NCI-H2196 (cell line): Measurements from ENCODE around the gene NOP53.
A peak's percentile ranks its signal among the peaks of the same experiment; 100 is the strongest.
"Not testable (repeated sequence)": the region's sequence is repeated elsewhere in the genome, so short reads cannot be mapped to it uniquely, and the experiment has no call there.

Source experiments
- DNase-seq: peaks from one replicate; lab custom pipeline; 2025; ENCODE audit not compliant: unreplicated experiment; lab: John Stamatoyannopoulos, UW

NOP53 gene

DNA sequence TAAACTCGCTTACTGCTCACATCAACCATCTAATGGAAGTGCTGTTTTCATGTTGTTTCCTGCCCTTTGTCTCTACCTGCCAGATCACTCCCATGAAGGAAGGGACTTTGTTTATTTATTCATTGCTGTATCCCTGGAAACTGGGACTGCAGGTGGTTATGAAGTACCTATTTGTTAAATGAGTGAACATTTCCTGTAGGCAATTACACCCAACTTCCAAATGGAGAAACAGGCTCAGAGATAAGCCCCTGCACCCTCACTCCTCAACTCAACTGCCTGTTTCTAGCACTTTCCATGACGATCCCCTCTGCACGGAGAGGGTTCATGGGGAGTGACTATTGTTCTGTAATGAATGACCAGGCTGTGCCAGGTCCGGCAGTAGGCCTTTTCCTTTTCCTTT, 31.2 kb downstream of the NOP53 start:
- peak; percentile 89 for DNase-seq

DNA sequence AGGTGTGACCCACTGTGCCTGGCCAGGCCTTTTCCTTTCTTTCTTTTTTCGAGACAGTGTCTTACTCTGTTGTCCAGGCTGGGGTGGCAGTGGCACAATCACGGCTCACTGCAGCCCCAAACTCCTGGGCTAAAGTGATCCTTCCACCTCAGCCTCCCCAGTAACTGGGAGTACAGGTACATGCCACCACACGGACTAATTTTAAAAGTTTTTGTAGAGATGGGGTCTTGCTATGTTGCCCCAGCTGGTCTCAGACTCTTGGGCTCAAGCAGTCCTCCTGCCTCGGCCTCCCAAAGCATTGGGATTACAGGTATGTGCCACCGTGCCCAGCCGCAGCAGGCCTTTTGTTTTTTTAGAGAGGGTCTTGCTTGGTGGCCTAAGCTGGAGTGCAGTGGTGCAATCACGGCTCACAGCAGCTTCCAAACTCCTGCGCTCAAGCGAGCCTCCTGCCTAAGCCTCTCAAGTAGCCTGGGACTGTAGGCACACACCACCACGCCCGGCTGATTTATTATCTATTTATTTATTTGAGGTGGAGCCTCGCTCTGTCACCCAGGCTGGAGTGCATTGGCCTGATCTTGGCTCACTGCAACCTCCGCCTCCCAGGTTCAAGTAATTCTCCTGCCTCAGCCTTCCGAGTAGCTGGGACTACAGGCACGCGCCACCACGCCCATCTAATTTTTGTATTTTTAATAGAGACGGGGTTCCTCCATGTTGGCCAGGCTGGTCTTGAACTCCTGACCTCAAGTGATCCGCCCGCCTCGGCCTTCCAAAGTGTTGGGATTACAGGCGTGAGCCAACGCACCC, 32.1 kb downstream of the NOP53 start:
- DNase-seq = not testable (repeated sequence)

DNA sequence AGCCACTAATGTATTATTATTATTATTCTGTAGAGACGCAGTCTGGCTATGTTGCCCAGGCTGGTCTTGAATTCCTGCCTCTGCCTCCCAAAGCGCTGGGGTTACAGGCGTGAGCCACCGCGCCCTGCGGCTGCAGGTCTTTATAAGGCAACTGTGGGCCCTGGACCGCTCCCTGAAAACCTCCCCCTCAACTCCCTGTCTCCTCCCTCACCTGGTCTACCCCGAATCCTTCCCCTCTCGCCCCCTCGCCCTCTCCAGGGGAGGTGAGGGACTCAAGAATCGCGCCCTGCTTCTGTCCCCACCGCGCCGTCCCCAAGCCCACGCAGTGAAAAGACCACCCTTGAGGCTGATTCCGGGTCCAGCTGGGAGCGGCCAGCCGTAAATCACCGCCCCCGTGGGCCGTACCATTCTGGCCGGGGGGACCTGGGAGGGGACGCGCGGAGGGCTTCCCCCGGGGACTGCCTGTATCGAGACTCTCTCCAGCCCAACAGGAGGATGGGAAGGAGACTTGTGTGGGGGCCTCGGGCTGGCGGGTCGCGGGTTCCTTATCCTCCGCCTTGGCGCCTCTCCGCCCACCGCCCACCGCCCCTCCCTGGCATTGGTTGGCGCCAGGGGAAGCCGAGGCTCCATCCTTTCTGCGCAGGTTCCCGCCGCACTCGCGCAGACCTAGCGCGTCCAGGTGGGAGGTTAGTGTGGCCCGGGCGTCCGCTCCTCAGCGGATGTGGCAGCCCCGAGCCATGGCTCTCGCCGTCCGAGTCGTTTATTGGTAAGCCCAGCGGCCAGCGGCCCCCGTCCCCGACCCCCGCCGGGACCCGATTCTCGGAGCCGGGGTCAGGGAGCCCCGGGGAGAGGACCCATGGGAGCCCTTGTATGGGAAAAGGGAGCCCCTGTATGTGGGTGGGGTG, 33.0 kb downstream of the NOP53 start, which contains the start of gene SELENOW:
Gene SELENOW (plus strand): TSS at position 655 of the 905 bp plus-strand sequence. CDS start 83 bp downstream, at position 738.
- peak; percentile 86 for DNase-seq

DNA sequence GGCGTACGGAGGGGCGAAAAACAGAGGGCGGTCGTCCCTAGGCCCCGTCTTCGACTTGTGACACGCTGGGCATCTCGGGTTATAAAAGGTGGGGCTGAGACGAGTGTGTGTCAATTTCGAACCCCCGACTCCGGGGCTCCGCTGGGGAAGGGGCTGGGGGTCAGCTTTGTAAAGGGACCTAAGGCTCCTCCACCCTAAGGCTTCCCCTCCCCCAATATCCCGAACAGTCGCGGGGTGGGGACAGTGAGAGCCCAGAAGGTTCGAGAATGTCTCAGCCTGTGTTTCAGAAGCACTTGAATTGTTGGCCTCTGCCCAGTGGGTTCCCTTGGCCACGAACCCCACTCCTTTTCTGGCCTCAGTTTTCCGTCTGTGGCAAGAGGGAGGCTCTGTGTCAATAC, 33.6 kb downstream of the NOP53 start:
- no peak for DNase-seq

DNA sequence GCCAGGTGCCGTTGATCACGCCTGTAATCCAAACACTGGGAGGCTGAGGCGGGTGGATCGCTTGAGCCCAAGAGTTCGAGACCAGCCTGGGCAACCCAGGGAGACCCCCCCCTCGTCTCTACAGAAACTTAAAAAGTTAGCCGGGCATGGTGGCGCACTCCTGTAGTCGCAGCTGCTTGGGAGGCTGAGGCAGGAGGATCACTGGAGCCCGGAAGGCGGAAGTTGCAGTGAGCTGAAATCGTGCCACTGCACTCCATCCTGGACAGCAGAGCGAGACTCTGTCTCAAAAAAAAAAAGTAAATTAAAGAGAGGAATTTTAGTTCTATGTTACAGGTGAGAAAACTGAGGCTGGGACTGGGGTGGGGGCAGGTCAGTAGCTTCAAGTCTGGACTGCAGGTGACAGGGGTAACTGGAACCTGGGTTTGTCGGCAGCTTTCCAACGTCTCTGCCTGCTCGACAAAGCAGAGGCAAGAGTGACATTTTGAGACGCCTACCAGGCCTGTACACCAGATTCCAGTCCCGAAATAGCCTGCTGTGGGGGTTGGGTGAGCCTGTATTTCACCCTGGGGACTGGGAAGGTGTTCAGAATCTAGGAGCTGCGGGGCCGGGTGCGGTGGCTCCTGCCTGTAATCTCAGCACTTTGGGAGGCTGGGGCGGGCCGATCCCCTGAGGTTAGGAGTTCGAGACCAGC, 34.3 kb downstream of the NOP53 start:
- DNase-seq = no peak

DNA sequence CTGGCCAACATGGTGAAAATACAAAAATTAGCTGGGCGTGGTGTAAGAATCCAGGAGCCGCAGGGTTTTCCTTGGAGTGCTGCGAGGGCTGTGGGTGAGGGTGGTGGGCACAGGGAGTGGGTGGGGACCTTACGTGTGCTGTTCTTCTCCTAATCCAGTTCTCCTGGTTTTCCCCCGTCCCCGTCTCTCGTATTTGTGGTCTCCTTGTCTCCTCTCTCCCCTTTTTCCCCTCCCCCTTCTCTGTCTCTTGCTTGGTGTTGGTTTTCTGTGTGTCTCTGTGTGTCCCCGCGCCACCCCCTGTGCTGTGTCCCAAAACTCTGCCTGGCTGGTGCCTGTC, 34.8 kb downstream of the NOP53 start:
- DNase-seq = no peak

DNA sequence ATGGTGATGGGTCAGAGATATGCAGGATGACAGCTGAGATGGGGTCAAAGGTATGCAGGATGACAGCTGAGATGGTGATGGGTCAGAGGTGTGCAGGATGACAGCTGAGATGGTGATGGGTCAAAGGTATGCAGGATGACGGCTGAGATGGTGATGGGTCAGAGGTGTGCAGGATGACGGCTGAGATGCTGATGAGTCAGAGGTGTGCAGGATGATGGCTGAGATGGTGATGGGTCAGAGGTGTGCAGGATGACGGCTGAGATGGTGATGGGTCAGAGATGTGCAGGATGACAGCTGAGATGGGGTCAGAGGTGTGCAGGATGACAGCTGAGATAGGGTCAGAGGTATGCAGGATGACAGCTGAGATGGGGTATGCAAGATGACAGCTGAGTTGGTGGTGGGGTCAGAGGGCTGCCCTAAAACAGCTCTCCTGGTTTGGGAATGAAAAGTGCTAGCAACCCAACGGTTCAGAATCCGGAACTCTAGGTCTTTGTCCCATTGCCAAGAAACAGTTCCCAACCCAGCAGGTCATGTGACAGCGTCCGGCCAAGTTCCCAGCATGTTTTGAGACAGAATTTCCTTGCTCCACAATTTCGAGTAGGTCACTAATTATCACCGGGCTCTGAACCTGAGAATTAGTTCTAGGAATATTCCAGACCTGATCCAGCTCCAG, 36.4 kb downstream of the NOP53 start:
- DNase-seq = no peak

DNA sequence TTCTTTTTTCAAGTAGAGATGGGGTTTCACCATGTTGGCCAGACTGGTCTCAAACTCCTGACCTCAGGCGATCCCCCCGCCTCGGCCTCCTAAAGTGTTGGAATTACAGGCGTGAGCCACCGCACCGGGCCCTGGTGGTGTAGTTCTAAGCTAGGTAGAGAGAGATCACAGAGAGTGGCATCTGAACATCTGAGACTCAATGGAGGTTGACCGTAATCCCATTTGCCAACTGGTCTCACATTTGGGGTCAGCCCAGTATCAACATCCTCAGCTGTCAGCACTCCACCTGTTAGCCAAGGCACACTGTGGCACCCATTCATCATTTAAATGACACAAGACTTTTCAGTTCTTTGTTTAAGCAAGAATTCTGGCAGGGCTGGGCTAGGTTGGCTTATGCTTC, 41.2 kb downstream of the NOP53 start:
- no peak for DNase-seq

DNA sequence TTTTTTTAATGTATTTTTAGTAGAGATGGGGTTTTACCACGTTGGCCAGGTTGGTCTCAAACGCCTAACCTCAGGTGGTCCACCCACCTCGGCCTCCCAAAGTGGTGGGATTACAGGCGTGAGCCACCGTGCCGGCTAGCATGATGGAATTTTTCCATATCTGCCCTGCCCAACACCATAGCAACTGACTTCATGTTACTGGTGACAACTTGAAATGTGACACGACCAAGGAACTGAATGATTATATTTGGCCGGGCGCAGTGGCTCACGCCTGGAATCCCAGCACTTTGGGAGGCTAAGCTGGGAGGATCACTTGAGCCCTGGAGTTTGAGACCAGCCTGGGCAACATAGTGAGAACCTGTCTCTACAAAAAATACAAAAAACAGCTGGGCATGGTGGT, 42.0 kb downstream of the NOP53 start:
- not testable (repeated sequence) for DNase-seq

DNA sequence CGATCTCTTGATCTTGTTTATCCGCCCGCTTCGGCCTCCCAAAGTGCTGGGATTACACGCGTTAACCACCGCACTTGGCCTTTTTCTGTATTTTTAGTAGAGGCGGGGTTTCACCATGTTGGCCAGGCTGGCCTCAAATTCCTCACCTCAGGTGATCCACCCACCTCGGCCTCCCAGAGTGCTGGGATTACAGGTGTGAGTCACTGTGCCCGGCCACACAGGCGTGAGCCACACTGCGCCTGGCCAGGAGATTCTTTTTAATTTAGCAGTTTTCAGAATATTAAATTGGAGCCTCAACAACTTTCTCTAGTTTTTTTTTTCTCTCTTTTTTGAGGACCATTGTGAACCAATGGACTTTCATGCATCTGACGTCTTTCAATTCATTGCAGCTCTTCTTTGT, 44.5 kb downstream of the NOP53 start:
- DNase-seq = not testable (repeated sequence)

DNA sequence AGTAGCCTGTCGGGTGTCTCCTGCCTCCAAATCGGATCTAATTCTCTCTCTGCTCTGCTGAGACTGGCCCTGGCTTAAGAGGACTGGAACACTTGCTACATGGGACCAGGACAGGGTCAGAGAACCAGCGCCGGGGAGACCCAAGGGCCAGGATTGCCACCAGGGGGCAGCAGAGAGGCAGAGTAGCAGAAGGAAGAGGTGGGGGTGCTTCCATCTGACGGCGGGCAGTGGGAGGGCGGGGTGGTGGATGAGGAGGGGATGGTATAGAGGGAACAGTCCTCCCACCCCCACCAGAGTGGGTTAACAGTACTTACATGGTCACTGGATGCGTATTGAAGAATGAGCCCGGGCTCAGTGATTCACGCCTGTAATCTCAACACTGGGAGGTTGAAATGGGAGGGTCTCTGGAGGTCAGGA, 45.1 kb downstream of the NOP53 start:
- peak; percentile 78 for DNase-seq

DNA sequence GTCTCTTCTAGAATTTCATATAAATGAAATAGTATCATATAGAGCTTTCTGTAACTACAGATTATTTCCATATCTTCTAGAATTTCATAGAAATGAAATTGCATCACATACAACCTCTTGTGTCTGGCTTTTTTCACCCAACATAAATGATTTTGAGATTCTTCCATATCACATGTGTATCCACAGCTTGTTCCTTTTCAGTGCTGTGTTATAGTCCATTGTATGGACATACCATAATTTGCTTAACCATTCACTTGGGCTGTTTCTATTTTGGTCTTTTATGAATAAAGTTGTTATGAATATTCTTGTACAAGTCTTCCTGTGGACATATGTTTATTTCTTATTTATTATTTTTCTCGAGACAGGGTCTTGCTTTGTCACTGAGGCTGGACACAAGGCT, 47.3 kb downstream of the NOP53 start:
- DNase-seq = no peak

DNA sequence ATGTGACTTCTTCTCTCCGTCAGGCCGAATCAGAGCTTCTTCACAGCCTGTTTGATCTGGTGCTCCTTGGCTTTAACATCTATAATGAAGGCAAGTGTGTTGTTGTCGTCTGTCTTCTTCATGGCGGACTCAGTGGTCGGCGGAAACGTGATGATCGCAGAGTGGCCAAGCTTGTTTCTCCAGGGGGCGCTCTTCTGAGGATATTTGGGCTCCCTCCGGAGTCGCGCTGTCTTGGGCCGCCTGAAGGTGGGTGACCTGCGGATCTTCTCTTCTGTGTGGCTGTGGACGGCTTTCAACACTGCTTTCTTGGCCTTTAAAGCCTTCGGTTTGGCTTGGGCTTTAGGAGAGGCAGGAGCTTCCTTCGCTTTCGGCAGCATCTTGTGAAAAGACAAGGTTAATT, 49.2 kb downstream of the NOP53 start:
- DNase-seq = no peak

DNA sequence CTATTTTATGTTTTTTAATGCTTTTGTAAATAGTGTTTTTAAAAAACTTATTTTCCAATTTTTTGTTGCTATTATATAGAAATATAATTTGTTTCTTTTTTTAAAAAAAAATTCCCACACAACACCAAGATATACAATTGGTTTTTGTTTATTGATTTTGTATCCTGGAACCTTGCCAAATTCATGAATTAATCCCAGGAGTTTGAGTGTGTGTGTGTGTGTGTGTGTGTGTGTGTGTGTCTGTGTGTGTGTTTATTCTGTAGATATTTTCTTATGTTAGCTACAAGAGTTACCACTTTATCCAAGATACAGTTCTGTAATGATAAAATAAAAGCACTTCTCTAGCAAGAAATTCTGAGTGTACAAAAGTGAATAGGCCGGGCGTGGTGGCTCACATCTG, 51.4 kb downstream of the NOP53 start:
- no peak for DNase-seq

DNA sequence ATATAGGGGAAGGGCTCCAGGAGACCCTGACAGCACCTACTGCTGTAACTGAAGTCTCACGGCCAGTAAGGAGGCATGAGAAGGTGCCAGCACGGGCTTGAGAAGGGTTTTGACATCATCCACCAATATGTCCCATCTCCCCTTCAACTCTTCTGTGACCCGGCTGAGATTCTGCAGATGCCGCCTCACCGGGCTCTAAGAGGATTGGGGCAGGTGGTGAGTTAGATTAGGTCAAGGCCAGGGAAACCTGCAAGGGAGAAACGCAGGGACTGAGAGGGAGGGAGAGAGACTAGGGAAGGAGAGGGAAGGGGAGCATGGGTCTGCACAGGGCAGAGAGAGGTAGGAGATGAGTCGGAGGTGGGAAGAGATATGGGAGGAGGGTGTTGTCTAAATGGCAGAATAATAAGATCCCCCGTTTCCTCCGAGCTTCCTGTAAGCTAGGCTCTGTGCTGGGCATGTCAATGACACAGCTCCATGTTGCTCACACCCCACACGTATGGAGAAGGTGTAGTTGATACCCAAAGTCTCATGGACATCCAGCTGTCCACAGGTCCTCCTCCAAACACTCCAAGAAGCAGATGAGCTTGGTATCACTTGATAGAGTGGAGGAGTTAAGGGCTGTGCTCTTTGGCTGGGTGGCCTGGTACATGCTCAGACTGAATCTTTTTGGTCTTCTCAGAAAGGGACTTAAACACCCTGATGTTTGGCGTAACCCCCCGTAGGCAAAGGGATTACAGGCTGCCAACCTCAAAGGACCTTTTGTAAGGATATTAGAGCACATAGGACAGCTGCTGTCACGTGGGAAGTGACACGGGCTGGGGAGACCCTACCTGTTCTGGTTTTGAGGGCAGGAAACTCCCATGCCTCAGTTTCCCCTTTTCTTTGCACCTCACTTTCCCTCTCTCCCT, 52.9 kb downstream of the NOP53 start:
- no peak for DNase-seq

DNA sequence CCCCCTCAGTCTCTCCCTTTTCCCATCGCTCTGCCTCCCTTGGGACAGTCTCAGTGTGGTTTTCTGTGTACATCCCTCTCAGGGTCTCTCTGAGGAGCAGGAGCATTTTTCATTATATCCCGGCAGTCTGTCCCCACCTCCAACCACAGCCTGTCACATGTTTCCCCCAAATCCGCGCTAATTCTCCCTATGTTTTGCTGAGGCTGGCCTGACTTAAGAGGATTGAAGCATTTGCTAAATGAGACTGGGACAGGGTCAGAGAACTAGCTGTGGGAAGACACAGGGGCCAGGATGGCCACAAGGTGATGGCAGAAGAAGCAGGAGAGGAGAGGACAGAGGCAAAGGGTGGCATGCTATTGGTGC, 53.5 kb downstream of the NOP53 start:
- no peak for DNase-seq

DNA sequence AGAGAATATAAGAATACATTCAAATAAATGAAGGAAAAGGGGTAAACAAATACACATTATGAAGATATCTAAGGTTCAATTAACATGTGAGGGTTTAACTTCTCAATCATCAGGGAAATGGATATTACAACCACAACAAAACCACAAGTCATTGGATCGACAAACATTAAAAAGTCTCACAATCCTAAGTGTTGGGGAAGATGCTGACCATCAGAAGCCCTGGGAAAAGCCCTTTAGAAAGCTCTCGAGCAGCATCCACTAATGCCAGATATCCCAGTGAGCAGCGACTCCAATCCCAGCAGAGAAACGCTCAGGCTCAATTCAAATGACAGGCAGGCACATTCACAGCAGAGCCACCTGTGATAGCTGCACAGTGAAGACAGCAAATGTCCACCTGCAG, 55.9 kb downstream of the NOP53 start:
- DNase-seq = no peak

DNA sequence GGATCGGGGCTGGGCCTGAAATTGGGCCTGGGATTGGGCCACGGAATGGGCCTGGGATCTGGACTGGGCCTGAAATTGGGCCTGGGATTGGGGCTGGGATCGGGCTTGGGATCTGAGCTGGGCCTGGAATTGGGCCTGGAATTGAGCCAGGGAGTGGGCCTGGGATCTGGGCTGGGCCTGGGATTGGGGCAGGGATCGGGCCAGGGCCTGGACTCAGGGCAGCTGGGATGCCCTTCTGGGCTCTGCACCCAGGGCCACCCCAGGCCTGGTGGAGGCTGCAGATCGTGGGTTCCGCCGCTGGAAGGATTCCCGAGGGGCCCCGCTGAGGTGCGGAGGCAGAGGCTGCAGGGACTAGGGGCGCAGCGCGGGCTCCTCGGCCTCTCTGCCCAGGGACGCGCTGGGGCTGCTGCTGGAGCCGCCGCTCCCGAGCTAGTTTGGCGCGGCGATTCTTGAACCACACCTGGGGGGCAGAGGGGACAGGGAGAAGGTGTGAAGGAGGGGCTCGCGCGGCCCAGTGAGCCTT, 57.2 kb downstream of the NOP53 start:
- DNase-seq = no peak

DNA sequence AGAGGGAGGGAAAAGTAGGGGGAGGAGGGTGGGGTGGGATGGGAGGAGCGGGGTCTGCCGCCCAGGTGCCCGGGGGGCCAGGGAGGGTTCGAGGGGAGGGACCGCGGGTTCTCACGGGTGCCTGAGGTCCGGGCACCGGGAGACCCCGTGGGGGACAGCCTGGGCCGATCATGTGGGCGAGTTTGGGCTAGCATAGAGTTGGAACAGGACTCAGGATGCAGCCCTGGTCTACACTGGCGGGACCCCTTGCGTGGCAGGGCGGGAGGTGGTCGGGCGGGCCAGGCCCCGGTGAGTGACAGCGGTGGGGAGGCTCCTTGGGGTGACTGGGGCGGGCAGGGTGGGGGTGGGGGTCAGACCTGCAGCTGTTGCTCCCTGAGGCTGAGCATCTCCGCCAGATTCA, 57.8 kb downstream of the NOP53 start:
- not testable (repeated sequence) for DNase-seq

DNA sequence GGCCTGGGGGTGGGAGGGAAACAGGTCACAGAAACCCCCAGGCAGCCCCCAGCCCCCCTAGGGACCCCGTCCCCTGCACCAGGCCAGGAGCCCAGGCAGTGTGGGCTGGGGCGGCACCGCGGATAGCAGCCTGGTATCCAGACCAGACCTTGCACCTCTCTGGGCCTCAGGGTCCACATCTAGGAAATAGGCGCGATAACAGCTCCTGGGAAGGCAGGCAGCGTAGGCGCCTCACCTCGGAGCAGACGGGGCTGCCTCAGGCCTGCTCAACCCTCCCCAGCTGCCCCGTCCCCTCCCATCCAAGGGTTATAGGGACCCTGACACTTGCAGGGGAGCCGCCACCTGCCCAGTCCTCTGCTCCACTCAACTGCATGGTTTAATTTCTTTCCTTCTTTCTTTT, 58.3 kb downstream of the NOP53 start:
- not testable (repeated sequence) for DNase-seq
